HEK293 (cell line): ENCODE measurements around the gene HSCB.

Source experiments
- CTCF ChIA-PET: fragments of 350-600 bp; formaldehyde crosslinking; extraction: SDS; loops from one replicate; lab custom pipeline; 2021; ENCODE audit warnings: antibody characterized with exemption; lab: Yijun Ruan, JAX
- POLR2A ChIA-PET: fragments of 300-600 bp; formaldehyde crosslinking; extraction: SDS; loops from one replicate; lab custom pipeline; 2020; ENCODE audit warnings: antibody characterized with exemption, inconsistent platforms; lab: Yijun Ruan, JAX
- H3K27ac ChIP-seq: fragments of 200-500 bp; sonication (Bioruptor generic); 2 replicates; pipeline ENCODE4 v1.5.1; 2014; ENCODE audit warnings: low read depth, low read length, control low read depth, inconsistent platforms; ENCODE audit errors: extremely low read depth
- H3K36me3 ChIP-seq, 2 experiments: fragments of 200-500 bp in 1 of 2; sonication (Bioruptor generic) in 1 of 2; 1 replicate in 1 of 2; 2 replicates in 1 of 2; pipeline ENCODE4 v1.5.1; 2014 to 2017; ENCODE audit warnings: inconsistent platforms in 2 of 2, low read length in 2 of 2; ENCODE audit not compliant: control insufficient read depth in 2 of 2, insufficient read depth in 1 of 2
- H3K4me1 ChIP-seq: fragments of 200-500 bp; sonication (Bioruptor generic); 2 replicates; pipeline ENCODE4 v1.5.1; 2014; ENCODE audit warnings: mild to moderate bottlenecking, low read length, inconsistent platforms; ENCODE audit not compliant: control insufficient read depth, insufficient read depth
- H3K4me3 ChIP-seq: 2 replicates; pipeline ENCODE4 v1.5.1; 2011; ENCODE audit warnings: low read depth, mild to moderate bottlenecking, control low read depth, low read length, moderate library complexity
- H3K9me3 ChIP-seq: fragments of 200-500 bp; sonication (Bioruptor generic); 2 replicates; pipeline ENCODE4 v1.5.1; 2014; ENCODE audit warnings: low read depth, low read length, inconsistent platforms; ENCODE audit not compliant: control insufficient read depth, insufficient read depth
- FEZF1 ChIP-seq: fragments of 450-650 bp; formaldehyde crosslinking; IDR thresholded peaks from 2 replicates; pipeline ENCODE4 v1.5.1; 2016; ENCODE audit warnings: missing biosample characterization, missing genetic modification characterization
- KLF9 ChIP-seq: fragments of 450-650 bp; formaldehyde crosslinking; IDR thresholded peaks from 2 replicates; pipeline ENCODE4 v1.5.1; 2016; ENCODE audit warnings: missing biosample characterization, missing genetic modification characterization, low read depth
- SCRT2 ChIP-seq: fragments of 450-650 bp; formaldehyde crosslinking; IDR thresholded peaks from 2 replicates; pipeline ENCODE4 v1.5.1; 2016; ENCODE audit warnings: missing biosample characterization, missing genetic modification characterization
- TCF7L2 ChIP-seq: IDR thresholded peaks from 2 replicates; pipeline ENCODE4 v1.6.1; 2011; ENCODE audit warnings: low read depth, mild to moderate bottlenecking, inconsistent platforms, low read length, moderate library complexity, borderline replicate concordance
- ZNF114 ChIP-seq: fragments of 450-650 bp; formaldehyde crosslinking; IDR thresholded peaks from 2 replicates; pipeline ENCODE4 v1.5.0; 2017; ENCODE audit warnings: missing biosample characterization, missing genetic modification characterization
- ZNF132 ChIP-seq: fragments of 450-650 bp; formaldehyde crosslinking; IDR thresholded peaks from 2 replicates; pipeline ENCODE4 v1.5.1; 2017; ENCODE audit warnings: missing biosample characterization, missing genetic modification characterization, borderline replicate concordance
- ZNF214 ChIP-seq: fragments of 450-650 bp; formaldehyde crosslinking; IDR thresholded peaks from 2 replicates; pipeline ENCODE4 v1.5.1; 2017; ENCODE audit warnings: missing biosample characterization, mild to moderate bottlenecking, missing genetic modification characterization, borderline replicate concordance
- ZNF274 ChIP-seq, 2 experiments: fragments of 200-500 bp in 1 of 2; fragments of 450-650 bp in 1 of 2; sonication (Bioruptor generic) in 1 of 2; formaldehyde crosslinking in 1 of 2; IDR thresholded peaks; 2 replicates each; pipeline versions ENCODE4 v1.5.1 to v1.6.1; 2014 to 2016; ENCODE audit warnings: borderline replicate concordance in 1 of 2, inconsistent platforms in 1 of 2, low read length in 1 of 2, missing biosample characterization in 1 of 2, missing genetic modification characterization in 1 of 2
- ZNF324 ChIP-seq: fragments of 450-650 bp; formaldehyde crosslinking; IDR thresholded peaks from 2 replicates; pipeline ENCODE4 v1.5.1; 2016; ENCODE audit warnings: missing biosample characterization, missing genetic modification characterization
- ZNF354C ChIP-seq: fragments of 450-650 bp; formaldehyde crosslinking; IDR thresholded peaks from 2 replicates; pipeline ENCODE4 v1.5.1; 2016; ENCODE audit warnings: missing biosample characterization, missing genetic modification characterization, low read depth, borderline replicate concordance
- ZNF530 ChIP-seq: fragments of 450-650 bp; formaldehyde crosslinking; IDR thresholded peaks from 2 replicates; pipeline ENCODE4 v1.5.1; 2016; ENCODE audit warnings: low read depth, missing biosample characterization, missing genetic modification characterization
- ZNF571 ChIP-seq: fragments of 450-650 bp; formaldehyde crosslinking; IDR thresholded peaks from 2 replicates; pipeline ENCODE4 v1.5.0; 2017; ENCODE audit warnings: missing biosample characterization, missing genetic modification characterization
- ZNF747 ChIP-seq: fragments of 450-650 bp; formaldehyde crosslinking; IDR thresholded peaks from 2 replicates; pipeline ENCODE4 v1.5.1; 2016; ENCODE audit warnings: missing biosample characterization, missing genetic modification characterization
- TF ChIP-seq, protein P1 (sequence below): fragments of 450-650 bp; formaldehyde crosslinking; IDR thresholded peaks from 2 replicates; pipeline ENCODE4 v1.5.1; 2016; ENCODE audit warnings: missing biosample characterization, missing genetic modification characterization
- TF ChIP-seq, protein P2 (sequence below): fragments of 450-650 bp; formaldehyde crosslinking; IDR thresholded peaks from 2 replicates; pipeline ENCODE4 v1.5.1; 2016; ENCODE audit warnings: missing biosample characterization, missing genetic modification characterization
- TF ChIP-seq, protein P3 (sequence below): fragments of 450-650 bp; formaldehyde crosslinking; conservative IDR thresholded peaks from 2 replicates; pipeline ENCODE4 v1.5.1; 2016; ENCODE audit warnings: low read depth, missing biosample characterization, missing genetic modification characterization
- TF ChIP-seq, protein P4 (sequence below): fragments of 450-650 bp; formaldehyde crosslinking; IDR thresholded peaks from 2 replicates; pipeline ENCODE4 v1.5.1; 2017; ENCODE audit warnings: missing biosample characterization, missing genetic modification characterization
- TF ChIP-seq, protein P5 (sequence below): fragments of 450-650 bp; formaldehyde crosslinking; IDR thresholded peaks from 2 replicates; pipeline ENCODE4 v1.5.1; 2016; ENCODE audit warnings: missing biosample characterization, missing genetic modification characterization
- TF ChIP-seq, protein P6 (sequence below): fragments of 450-650 bp; formaldehyde crosslinking; IDR thresholded peaks from 2 replicates; pipeline ENCODE4 v1.5.1; 2017; ENCODE audit warnings: missing biosample characterization, mild to moderate bottlenecking, missing genetic modification characterization, moderate library complexity

HSCB gene

DNA sequence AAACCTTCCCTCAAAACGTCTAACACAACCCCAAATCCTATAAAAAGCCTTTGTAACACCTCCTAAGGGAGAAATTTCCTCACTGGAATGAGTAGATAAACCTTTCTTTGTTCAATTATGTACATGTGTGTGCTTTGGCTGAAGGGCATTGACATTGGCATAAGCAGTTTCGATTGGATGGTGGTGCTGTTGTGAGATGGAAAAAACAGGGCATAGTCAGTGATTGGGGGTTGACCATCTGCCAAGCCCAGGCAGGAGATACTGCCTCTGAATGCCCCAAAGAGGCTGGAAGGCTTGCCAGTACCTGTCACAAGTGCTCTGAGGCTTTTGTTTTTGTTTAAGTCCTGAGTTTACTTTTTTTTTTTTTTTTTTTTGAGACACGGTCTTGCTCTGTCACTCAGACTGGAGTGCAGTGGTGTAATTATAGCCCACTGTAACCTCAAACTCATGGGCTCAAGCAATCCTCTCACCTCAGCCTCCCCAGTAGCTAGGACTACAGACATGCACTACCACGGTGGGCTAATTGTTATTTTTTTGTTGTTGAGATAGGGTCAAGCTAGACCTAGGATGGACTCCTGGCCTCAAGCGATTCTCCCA lies 29.5 kb downstream of the HSCB start:
- POLR2A ChIA-PET, result interaction anchor here (2.6 kb wide), 1 partner anchor 10 kb away, joined by 10 read pairs; no protein-coding TSS in a partner anchor
- Histone ChIP-seq H3K27ac (no peak overlapping the region), H3K4me1 (no peaks in the 10 kb centered on the region), H3K36me3 (peaks cover 21% of the 10 kb centered on the region in 2 experiments), H3K9me3 (no peaks in the 10 kb centered on the region), H3K4me3 (no peak overlapping the region)
- TF ChIP-seq, protein P1, sequence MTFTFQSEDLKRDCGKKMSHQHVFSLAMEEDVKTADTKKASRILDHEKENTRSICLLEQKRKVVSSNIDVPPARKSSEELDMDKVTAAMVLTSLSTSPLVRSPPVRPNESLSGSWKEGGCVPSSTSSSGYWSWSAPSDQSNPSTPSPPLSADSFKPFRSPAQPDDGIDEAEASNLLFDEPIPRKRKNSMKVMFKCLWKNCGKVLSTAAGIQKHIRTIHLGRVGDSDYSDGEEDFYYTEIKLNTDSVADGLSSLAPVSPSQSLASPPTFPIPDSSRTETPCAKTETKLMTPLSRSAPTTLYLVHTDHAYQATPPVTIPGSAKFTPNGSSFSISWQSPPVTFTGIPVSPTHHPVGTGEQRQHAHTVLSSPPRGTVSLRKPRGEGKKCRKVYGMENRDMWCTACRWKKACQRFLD (tag by site-specific recombination), result no peak
- TF ChIP-seq ZNF571 (tag by site-specific recombination), result no peak
- TF ChIP-seq, protein P2, sequence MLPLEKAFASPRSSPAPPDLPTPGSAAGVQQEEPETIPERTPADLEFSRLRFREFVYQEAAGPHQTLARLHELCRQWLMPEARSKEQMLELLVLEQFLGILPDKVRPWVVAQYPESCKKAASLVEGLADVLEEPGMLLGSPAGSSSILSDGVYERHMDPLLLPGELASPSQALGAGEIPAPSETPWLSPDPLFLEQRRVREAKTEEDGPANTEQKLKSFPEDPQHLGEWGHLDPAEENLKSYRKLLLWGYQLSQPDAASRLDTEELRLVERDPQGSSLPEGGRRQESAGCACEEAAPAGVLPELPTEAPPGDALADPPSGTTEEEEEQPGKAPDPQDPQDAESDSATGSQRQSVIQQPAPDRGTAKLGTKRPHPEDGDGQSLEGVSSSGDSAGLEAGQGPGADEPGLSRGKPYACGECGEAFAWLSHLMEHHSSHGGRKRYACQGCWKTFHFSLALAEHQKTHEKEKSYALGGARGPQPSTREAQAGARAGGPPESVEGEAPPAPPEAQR (tag by site-specific recombination), result no peak
- no peak for TF ChIP-seq ZNF324
- no peak for TF ChIP-seq ZNF747
- no peak for TF ChIP-seq ZNF114 (tag by site-specific recombination)
- TF ChIP-seq, protein P3, sequence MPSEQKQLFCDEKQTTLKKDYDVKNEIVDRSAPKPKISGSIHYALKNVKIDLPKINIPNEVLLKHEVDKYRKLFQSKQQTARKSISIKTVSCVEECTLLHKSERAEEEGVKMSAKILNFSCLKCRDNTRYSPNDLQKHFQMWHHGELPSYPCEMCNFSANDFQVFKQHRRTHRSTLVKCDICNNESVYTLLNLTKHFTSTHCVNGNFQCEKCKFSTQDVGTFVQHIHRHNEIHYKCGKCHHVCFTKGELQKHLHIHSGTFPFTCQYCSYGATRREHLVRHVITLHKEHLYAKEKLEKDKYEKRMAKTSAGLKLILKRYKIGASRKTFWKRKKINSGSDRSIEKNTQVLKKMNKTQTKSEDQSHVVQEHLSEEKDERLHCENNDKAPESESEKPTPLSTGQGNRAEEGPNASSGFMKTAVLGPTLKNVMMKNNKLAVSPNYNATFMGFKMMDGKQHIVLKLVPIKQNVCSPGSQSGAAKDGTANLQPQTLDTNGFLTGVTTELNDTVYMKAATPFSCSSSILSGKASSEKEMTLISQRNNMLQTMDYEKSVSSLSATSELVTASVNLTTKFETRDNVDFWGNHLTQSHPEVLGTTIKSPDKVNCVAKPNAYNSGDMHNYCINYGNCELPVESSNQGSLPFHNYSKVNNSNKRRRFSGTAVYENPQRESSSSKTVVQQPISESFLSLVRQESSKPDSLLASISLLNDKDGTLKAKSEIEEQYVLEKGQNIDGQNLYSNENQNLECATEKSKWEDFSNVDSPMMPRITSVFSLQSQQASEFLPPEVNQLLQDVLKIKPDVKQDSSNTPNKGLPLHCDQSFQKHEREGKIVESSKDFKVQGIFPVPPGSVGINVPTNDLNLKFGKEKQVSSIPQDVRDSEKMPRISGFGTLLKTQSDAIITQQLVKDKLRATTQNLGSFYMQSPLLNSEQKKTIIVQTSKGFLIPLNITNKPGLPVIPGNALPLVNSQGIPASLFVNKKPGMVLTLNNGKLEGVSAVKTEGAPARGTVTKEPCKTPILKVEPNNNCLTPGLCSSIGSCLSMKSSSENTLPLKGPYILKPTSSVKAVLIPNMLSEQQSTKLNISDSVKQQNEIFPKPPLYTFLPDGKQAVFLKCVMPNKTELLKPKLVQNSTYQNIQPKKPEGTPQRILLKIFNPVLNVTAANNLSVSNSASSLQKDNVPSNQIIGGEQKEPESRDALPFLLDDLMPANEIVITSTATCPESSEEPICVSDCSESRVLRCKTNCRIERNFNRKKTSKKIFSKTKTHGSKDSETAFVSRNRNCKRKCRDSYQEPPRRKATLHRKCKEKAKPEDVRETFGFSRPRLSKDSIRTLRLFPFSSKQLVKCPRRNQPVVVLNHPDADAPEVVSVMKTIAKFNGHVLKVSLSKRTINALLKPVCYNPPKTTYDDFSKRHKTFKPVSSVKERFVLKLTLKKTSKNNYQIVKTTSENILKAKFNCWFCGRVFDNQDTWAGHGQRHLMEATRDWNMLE (tag by site-specific recombination), result no peak
- TF ChIP-seq ZNF274 (IDR thresholded peaks at IDR 0.05; ENCODE audit: low read length), result no peak
- no peak for TF ChIP-seq ZNF274 (tag by site-specific recombination; IDR thresholded peaks at IDR 0.05; ENCODE audit: borderline replicate concordance)
- TF ChIP-seq TCF7L2, result no peak
- no peak for TF ChIP-seq ZNF530
- TF ChIP-seq SCRT2, result no peak
- no peak for TF ChIP-seq ZNF214 (tag by site-specific recombination)
- no peak for TF ChIP-seq KLF9 (tag by site-specific recombination)
- TF ChIP-seq, protein P4, sequence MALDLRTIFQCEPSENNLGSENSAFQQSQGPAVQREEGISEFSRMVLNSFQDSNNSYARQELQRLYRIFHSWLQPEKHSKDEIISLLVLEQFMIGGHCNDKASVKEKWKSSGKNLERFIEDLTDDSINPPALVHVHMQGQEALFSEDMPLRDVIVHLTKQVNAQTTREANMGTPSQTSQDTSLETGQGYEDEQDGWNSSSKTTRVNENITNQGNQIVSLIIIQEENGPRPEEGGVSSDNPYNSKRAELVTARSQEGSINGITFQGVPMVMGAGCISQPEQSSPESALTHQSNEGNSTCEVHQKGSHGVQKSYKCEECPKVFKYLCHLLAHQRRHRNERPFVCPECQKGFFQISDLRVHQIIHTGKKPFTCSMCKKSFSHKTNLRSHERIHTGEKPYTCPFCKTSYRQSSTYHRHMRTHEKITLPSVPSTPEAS (tag by site-specific recombination), result no peak
- TF ChIP-seq ZNF132 (tag by site-specific recombination), result no peak
- no peak for TF ChIP-seq FEZF1
- TF ChIP-seq, protein P5, sequence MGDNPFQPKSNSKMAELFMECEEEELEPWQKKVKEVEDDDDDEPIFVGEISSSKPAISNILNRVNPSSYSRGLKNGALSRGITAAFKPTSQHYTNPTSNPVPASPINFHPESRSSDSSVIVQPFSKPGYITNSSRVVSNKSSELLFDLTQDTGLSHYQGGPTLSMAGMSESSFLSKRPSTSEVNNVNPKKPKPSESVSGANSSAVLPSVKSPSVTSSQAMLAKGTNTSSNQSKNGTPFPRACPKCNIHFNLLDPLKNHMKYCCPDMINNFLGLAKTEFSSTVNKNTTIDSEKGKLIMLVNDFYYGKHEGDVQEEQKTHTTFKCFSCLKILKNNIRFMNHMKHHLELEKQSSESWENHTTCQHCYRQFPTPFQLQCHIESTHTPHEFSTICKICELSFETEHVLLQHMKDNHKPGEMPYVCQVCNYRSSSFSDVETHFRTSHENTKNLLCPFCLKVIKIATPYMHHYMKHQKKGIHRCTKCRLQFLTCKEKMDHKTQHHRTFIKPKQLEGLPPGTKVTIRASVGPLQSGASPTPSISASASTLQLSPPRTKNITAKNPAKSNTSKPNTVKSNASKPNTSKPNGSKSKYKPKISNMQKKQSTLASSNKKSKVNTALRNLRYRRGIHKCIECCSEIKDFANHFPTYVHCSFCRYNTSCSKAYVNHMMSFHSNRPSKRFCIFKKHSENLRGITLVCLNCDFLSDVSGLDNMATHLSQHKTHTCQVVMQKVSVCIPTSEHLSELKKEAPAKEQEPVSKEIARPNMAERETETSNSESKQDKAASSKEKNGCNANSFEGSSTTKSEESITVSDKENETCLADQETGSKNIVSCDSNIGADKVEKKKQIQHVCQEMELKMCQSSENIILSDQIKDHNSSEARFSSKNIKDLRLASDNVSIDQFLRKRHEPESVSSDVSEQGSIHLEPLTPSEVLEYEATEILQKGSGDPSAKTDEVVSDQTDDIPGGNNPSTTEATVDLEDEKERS (tag by site-specific recombination), result no peak
- no peak for TF ChIP-seq ZNF354C
- TF ChIP-seq, protein P6, sequence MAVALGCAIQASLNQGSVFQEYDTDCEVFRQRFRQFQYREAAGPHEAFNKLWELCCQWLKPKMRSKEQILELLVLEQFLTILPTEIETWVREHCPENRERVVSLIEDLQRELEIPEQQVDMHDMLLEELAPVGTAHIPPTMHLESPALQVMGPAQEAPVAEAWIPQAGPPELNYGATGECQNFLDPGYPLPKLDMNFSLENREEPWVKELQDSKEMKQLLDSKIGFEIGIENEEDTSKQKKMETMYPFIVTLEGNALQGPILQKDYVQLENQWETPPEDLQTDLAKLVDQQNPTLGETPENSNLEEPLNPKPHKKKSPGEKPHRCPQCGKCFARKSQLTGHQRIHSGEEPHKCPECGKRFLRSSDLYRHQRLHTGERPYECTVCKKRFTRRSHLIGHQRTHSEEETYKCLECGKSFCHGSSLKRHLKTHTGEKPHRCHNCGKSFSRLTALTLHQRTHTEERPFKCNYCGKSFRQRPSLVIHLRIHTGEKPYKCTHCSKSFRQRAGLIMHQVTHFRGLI, result no peak
- CTCF ChIA-PET, result interaction anchor here (0.7 kb wide), 1 partner anchor 356 kb away, joined by 3 read pairs; no protein-coding TSS in a partner anchor
